HG03103 (cell line): ENCODE measurements around the gene PROC.

Source experiments
- ATAC-seq: cut with Tn5 transposase; IDR thresholded peaks from one replicate; pipeline ENCODE4 v1.9.1; 2021; ENCODE audit warnings: low read depth; ENCODE audit not compliant: unreplicated experiment

The PROC gene

GRCh38 chr2:127413200-127413599 is 5.0 kb upstream of the PROC start:
- no peak for ATAC-seq

DNA sequence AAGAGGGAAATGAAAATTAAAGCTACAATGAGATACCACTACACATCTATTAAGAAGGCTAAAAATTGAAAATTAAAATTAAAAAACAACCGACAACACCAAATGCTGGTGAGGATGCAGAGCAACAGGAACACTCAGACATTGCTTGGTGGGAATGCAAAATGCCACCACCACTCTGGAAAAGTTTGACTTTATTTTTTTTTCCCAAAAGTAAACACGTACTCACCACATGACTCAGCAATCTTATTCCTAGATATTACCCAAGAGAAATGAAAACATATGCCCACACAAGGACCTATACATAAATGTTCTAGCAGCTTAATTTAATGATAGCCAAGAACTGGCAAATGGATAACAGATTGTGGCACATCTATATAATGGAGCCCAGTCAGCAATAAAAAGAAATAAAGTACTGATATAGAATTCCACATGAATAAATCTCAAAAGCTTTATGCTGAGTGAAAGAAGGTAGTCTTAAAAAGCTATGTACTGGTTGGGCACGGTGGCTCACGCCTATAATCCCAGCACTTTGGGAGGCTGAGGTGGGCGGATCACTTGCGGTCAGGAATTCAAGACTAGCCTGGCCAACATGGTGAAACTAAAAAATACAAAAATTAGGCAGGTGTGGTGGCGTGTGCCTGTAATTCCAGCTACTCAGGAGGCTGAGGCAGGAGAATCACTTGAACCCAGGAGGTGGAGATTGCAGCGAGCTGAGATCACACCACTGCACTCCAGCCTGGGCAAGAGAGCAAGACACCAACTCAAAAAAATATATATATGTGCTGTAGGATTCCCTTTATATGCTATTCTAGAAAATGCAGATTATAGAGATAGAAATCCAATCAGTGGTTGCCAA is 4.2 kb upstream of the PROC start:
- no peak for ATAC-seq

DNA sequence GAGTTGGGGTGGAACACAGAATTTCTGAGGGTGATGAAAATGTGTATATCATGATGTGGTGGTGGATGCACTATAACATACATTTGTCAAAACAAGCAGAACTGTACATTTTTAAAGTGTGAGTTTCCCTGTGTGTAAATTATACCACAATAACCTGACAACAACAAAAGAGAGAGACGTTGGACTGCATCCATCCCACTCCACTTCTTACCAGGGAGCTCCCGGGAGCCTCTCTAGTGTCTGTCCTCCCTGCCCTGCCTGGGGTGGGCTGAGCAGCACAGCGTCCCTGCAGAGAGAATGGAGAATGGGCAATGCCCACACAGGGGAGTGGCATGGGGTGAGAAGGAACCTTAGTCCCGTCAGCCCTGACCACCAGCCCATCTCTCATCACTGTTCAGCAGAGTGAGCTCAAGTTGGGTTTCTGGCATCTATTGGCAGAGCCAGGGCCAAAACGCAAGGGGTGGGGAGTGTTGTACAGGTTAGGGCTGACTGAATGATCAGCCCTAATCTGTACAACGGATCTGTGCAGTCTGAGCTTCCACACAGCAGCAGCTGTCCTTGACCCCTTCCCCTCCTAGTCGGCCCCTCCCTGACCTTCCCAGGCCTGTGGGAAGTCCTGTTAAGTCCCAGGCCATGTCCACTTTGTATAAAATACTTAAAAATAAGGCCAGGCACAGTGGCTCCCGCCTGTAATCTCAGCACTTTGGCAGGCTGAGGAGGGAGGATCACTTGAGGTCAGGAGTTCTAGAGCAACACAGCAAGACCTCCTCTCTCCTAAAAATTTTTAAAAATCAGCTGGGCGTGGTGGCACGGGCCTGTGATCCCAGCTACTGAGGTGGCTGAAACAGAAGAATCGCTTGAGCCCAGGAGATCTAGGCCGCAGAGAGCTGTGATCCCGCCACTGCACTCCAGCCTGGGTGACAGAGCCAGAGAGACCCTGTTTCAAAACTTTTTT is 3.3 kb upstream of the PROC start:
- ATAC-seq: no peak

DNA sequence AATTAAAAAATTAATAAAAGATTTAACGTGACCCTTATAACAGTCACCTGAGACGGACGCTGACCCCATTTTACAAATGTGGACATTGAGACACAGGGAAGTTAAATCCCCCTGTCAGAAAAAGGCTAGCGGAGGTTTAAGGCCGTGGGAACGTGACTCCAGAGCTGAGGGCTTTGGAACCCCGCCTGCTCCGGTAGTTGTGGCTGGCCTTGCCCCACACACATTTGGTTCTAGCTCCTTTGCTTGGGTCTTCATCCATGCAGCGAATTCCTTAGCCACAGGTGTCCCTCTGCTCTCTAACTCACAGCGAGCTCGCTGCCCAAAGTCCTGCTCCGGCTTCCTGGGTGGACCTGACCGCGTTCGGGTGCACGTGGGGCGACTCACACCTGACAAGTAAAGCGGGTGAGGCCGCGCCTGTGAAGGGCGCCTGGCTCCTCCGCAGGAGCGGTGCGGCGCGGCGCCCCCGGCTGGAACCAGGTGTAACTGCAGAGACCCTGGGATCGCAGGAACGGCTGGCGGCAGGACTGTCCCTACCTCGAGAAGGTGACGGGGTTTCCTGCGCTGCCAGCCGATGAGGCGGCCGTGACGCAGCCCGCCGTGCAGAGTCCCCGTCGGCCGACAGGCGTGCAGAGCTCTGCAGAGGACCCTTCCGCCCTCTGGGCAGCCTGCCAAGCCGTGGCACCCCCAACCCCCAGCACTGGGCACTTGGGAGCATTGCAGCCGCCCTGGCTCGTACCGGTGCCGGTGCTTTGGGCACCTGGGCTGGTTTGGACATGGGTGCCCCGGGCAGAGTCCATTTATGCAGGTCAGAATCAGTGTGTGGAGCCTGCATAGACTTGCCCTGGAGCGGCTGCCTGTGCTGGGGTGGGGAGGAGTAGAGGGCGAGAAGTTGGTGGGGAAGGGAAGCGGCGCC is 2.4 kb upstream of the PROC start:
- ATAC-seq: peak; percentile 76

DNA sequence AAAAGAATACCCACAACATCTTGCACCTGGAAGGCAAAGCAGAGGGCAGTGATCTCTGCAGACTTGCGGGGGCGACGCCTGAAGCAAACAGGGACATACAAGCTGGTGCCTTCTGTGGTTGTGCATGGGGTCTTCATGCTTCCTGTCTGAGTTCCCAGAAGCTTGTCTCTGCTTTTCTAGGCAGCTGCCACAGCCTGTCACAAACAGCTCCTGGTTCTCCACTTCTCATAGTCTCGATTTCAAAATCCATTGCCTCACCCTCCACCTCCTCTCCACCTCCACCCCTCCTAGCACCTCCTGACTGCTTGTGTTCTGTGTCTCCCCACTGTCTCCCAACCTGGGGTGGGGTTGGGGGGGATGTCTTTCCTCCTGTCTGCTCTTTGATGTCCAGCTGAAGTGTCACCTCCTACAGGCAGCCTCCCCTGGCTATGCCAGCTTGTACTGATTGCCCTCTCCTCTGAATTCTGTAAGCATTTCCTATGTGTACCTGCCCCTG is 1.7 kb upstream of the PROC start:
- ATAC-seq: no peak

DNA sequence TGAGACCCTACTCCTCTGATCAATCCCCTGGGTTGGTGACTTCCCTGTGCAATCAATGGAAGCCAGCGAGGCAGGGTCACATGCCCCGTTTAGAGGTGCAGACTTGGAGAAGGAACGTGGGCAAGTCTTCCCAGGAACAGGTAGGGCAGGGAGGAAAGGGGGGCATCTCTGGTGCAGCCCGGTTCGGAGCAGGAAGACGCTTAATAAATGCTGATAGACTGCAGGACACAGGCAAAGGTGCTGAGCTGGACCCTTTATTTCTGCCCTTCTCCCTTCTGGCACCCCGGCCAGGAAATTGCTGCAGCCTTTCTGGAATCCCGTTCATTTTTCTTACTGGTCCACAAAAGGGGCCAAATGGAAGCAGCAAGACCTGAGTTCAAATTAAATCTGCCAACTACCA is 821 bp upstream of the PROC start:
- ATAC-seq: no peak

GRCh38 chr2:127419112-127419430 is 844 bp downstream of the PROC start:
- no peak for ATAC-seq

GRCh38 chr2:127419448-127420038 is 1.3 kb downstream of the PROC start:
- no peak for ATAC-seq

DNA sequence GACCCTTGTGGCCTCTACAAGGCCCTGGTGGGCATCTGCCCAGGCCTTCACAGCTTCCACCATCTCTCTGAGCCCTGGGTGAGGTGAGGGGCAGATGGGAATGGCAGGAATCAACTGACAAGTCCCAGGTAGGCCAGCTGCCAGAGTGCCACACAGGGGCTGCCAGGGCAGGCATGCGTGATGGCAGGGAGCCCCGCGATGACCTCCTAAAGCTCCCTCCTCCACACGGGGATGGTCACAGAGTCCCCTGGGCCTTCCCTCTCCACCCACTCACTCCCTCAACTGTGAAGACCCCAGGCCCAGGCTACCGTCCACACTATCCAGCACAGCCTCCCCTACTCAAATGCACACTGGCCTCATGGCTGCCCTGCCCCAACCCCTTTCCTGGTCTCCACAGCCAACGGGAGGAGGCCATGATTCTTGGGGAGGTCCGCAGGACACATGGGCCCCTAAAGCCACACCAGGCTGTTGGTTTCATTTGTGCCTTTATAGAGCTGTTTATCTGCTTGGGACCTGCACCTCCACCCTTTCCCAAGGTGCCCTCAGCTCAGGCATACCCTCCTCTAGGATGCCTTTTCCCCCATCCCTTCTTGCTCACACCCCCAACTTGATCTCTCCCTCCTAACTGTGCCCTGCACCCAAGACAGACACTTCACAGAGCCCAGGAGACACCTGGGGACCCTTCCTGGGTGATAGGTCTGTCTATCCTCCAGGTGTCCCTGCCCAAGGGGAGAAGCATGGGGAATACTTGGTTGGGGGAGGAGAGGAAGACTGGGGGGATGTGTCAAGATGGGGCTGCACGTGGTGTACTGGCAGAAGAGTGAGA is 2.0 kb downstream of the PROC start:
- ATAC-seq: no peak

DNA sequence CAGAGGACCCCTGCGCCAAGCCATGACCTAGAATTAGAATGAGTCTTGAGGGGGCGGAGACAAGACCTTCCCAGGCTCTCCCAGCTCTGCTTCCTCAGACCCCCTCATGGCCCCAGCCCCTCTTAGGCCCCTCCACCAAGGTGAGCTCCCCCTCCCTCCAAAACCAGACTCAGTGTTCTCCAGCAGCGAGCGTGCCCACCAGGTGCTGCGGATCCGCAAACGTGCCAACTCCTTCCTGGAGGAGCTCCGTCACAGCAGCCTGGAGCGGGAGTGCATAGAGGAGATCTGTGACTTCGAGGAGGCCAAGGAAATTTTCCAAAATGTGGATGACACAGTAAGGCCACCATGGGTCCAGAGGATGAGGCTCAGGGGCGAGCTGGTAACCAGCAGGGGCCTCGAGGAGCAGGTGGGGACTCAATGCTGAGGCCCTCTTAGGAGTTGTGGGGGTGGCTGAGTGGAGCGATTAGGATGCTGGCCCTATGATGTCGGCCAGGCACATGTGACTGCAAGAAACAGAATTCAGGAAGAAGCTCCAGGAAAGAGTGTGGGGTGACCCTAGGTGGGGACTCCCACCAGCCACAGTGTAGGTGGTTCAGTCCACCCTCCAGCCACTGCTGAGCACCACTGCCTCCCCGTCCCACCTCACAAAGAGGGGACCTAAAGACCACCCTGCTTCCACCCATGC is 3.0 kb downstream of the PROC start:
- no peak for ATAC-seq

DNA sequence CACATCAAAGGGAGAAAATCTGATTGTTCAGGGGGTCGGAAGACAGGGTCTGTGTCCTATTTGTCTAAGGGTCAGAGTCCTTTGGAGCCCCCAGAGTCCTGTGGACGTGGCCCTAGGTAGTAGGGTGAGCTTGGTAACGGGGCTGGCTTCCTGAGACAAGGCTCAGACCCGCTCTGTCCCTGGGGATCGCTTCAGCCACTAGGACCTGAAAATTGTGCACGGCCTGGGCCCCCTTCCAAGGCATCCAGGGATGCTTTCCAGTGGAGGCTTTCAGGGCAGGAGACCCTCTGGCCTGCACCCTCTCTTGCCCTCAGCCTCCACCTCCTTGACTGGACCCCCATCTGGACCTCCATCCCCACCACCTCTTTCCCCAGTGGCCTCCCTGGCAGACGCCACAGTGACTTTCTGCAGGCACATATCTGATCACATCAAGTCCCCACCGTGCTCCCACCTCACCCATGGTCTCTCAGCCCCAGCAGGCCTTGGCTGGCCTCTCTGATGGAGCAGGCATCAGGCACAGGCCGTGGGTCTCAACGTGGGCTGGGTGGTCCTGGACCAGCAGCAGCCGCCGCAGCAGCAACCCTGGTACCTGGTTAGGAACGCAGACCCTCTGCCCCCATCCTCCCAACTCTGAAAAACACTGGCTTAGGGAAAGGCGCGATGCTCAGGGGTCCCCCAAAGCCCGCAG is 3.8 kb downstream of the PROC start:
- ATAC-seq: no peak

DNA sequence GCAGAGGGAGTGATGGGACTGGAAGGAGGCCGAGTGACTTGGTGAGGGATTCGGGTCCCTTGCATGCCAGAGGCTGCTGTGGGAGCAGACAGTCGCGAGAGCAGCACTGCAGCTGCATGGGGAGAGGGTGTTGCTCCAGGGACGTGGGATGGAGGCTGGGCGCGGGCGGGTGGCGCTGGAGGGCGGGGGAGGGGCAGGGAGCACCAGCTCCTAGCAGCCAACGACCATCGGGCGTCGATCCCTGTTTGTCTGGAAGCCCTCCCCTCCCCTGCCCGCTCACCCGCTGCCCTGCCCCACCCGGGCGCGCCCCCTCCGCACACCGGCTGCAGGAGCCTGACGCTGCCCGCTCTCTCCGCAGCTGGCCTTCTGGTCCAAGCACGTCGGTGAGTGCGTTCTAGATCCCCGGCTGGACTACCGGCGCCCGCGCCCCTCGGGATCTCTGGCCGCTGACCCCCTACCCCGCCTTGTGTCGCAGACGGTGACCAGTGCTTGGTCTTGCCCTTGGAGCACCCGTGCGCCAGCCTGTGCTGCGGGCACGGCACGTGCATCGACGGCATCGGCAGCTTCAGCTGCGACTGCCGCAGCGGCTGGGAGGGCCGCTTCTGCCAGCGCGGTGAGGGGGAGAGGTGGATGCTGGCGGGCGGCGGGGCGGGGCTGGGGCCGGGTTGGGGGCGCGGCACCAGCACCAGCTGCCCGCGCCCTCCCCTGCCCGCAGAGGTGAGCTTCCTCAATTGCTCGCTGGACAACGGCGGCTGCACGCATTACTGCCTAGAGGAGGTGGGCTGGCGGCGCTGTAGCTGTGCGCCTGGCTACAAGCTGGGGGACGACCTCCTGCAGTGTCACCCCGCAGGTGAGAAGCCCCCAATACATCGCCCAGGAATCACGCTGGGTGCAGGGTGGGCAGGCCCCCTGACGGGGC is 4.6 kb downstream of the PROC start:
- no peak for ATAC-seq

DNA sequence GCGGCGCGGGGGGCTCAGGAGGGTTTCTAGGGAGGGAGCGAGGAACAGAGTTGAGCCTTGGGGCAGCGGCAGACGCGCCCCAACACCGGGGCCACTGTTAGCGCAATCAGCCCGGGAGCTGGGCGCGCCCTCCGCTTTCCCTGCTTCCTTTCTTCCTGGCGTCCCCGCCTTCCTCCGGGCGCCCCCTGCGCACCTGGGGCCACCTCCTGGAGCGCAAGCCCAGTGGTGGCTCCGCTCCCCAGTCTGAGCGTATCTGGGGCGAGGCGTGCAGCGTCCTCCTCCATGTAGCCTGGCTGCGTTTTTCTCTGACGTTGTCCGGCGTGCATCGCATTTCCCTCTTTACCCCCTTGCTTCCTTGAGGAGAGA is 5.2 kb downstream of the PROC start:
- ATAC-seq: no peak

DNA sequence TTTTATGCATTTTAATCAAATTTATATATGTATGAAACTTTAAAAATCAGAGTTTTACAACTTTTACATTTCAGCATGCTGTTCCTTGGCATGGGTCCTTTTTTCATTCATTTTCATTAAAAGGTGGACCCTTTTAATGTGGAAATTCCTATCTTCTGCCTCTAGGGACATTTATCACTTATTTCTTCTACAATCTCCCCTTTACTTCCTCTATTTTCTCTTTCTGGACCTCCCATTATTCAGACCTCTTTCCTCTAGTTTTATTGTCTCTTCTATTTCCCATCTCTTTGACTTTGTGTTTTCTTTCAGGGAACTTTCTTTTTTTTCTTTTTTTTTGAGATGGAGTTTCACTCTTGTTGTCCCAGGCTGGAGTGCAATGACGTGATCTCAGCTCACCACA is 5.7 kb downstream of the PROC start:
- ATAC-seq: no peak

DNA sequence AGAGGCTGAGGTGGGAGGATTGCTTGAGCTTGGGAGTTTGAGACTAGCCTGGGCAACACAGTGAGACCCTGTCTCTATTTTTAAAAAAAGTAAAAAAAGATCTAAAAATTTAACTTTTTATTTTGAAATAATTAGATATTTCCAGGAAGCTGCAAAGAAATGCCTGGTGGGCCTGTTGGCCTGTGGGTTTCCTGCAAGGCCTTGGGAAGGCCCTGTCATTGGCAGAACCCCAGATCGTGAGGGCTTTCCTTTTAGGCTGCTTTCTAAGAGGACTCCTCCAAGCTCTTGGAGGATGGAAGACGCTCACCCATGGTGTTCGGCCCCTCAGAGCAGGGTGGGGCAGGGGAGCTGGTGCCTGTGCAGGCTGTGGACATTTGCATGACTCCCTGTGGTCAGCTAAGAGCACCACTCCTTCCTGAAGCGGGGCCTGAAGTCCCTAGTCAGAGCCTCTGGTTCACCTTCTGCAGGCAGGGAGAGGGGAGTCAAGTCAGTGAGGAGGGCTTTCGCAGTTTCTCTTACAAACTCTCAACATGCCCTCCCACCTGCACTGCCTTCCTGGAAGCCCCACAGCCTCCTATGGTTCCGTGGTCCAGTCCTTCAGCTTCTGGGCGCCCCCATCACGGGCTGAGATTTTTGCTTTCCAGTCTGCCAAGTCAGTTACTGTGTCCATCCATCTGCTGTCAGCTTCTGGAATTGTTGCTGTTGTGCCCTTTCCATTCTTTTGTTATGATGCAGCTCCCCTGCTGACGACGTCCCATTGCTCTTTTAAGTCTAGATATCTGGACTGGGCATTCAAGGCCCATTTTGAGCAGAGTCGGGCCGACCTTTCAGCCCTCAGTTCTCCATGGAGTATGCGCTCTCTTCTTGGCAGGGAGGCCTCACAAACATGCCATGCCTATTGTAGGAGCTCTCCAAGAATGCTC is 6.6 kb downstream of the PROC start:
- no peak for ATAC-seq
